HG02943 (cell line): ENCODE measurements around the gene PRRC2A.
"Not testable (repeated sequence)": the region's sequence is repeated elsewhere in the genome, so short reads cannot be mapped to it uniquely, and the experiment has no call there.

Experiments used
- ATAC-seq: cut with Tn5 transposase; IDR thresholded peaks from one replicate; pipeline ENCODE4 v1.9.1; 2021; ENCODE audit warnings: mild to moderate bottlenecking, low read depth, moderate library complexity; ENCODE audit not compliant: unreplicated experiment

The PRRC2A gene

GRCh38 chr6:31585491-31585890, 35.0 kb upstream of the PRRC2A start:
- ATAC-seq, result no peak

GRCh38 chr6:31586008-31586407, 34.5 kb upstream of the PRRC2A start, which contains the start of gene LST1:
TSS of gene LST1 (plus strand) at chr6:31586277. CDS start at chr6:31587300, 1,023 bp downstream.
- no peak for ATAC-seq

DNA sequence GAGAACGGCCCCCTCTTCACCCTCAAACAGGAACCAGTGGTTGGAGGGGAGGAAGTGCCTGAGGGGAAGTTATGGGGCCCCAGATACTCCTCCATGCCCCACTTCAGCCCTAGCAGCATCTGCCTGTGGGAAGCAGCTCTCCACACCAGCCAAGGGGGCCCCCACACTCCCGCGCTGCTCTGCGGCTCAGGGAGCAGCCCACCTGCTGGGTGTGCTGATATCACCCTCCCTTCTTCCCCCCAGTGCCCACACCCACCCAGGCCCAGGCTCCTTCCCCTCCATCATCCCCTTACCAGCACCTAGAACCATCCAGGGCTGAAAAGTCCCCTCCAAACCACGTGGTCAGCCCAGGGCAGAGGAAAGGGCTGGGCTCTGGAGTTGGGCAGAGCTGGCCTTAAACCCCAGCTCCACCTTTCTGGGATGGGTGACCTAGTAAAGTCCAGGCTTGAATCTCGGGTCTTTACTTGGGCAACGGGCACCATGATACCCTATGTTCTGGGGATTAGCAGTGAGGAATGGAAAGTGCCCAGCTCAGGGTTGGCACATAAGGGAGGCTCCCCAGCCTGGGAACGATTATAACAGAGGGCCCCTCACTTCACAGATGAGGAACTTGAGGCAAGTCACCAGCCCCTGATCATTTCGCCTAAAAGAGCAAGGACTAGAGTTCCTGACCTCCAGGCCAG, 33.8 kb upstream of the PRRC2A start:
- no peak for ATAC-seq

GRCh38 chr6:31587791-31588777, 32.4 kb upstream of the PRRC2A start:
- ATAC-seq, result no peak

DNA sequence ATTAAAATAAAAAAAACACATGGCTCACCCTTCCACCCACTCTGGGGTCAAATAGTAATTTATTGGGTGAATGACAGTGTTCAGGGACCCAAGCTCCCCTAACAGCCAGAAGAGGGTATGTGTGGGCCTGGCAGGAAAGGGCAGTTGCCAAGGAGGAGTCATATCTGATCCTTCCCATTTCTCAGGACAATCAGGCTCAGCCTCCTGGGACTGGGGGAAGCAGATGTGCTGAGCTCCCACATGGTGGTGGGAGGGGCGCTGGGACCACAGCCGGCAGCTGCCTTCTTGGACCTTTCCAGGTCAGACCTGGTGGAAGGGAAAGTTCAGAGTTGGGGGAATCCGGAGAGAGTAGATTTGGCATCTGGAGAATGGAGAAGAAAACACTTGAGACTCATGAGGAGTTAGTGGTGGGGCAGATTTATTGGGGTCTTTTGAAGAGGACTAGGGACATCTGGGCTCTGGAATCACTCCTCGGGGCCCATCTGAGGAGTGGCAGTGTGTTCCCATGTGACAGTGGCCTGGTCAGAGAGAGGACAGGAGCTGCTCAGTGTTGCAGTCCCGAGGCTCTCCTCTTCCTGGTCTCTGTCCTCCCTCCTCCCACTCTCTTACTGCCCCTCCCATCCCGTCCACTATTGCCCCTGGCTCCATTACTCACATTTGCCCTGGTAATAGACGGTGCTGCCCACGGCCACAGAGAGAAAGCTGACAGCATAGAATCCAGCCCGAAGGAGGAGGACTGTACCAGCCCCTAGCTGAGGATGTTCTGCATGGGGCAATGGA, 31.5 kb upstream of the PRRC2A start:
- no peak for ATAC-seq

GRCh38 chr6:31590691-31591090, 29.8 kb upstream of the PRRC2A start:
- not testable (repeated sequence) for ATAC-seq

DNA sequence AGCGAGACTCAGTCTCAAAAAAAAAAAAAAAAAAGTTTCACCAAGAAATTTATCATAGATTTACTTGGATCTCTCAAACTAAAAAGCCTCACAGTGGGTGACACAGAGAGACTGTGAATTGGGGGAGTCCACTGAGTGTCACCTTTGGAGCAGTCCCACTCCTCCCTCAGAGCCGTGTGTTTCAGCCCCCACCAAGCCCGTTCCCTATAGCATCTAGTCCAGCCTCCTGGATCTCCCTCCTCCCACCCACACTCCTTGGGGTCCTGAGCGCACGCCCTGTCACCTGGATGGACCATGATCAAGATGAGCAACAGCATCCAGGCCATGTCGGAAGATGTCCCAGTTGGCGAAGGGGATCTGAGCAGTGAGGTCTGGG, 28.1 kb upstream of the PRRC2A start:
- no peak for ATAC-seq

- no peak for ATAC-seq
Observed at GRCh38 chr6:31597006-31597405, 23.5 kb upstream of the PRRC2A start.

- ATAC-seq, result no peak
Observed at GRCh38 chr6:31607317-31607716, 13.2 kb upstream of the PRRC2A start.

DNA sequence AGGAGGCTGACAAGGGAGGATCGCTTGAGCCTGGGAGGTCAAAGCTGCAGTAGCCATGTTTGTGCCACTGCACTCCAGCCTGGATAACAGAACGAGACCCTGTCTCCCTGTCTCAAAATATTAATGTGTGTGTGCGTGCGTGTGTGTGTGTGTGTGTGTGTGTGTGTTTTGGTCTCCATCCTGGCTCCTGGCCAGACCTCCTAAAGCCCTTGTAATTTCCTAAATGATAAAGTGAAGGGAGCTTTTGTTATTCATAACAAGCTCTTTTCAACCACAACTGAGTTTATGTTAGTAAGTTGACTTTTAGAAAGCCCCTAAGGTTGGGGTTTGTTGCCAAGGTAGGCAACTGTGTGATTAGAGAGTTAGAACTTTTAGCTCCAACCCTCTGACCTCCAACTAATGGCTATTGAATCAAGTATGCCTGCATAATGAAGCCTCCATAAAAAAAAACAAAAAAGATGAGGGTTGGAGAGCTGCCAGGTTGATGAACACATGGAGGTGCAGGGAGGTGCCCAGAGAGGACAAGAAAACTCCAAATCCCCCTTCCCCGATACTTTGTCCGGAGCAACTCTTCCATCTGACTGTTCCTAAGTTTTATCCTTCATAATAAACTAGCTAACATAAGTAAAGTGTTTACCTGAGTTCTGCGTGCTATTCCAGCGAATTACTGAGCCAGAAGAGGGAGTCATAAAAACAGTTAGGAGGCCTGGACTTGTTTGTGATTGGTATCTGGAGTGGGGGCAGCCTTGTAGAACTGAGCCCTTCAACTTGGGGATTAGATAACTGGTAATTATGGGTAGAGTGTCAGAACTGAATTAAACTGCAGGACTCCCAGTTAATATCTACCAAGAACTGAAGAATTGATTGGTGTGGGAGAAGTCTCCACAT, 10.8 kb upstream of the PRRC2A start:
- ATAC-seq, result no peak

DNA sequence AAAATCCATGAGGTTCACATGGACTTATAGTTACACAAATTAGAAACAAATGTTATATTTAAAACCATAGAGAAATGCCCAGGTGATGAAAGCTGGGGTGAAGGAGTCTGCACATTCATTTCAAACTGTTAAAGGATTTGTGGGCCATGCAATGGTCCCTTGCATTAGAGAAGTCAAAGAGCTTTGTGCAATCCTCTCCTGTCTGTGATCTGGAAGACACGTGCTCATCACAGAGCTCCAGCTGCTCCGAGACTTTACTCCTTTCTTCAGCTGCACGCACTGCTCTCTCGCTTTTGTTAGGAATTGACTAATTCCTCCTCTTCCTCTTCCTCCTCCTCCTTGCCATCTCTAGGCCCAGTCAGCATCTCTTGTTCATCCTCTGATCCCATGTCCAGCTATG, 9.5 kb upstream of the PRRC2A start:
- no peak for ATAC-seq

- no peak for ATAC-seq
Observed at GRCh38 chr6:31614075-31614619, 6.4 kb upstream of the PRRC2A start.

GRCh38 chr6:31614684-31615578, 5.6 kb upstream of the PRRC2A start, which contains the start of gene AIF1:
TSS of gene AIF1 (plus strand) at chr6:31615234. CDS start at chr6:31615330, 96 bp downstream.
- no peak for ATAC-seq

DNA sequence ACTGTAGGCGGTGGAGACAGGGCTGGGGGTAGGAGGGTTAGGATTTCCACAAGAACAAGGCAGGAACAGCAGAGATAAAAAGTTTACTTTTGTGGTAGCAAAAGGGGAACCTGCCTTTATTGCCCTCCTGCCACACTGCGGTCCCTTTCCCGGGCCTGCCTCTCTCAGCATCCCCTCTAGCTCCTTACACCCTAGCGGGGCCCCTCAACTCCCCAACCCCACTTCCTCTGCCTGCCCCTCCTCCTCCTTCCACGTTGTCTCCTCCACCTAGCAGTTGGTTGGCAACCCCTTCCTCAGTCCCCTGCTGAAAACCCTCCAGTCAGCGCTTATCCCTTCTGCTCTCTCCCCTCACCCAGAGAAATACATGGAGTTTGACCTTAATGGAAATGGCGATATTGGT, 4.8 kb upstream of the PRRC2A start:
- no peak for ATAC-seq

DNA sequence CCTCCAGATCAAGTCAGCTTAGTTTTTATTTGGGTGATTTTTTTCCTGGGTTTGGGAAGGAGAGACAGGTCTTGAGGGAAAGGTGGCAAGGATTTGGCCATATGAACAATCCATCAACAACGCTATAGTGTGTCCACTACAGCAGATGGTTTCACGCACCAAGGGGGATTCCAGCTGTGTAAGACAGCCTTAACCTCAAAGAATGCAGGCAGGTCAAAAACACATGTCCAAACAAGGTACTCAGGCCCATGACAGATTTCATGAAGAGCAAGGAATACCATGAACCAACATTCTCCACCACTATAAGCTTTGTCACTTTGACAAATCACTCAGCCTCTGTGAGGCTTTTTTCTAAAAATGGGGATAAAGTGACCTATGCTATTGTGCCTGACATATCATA, 3.5 kb upstream of the PRRC2A start:
- ATAC-seq, result no peak

DNA sequence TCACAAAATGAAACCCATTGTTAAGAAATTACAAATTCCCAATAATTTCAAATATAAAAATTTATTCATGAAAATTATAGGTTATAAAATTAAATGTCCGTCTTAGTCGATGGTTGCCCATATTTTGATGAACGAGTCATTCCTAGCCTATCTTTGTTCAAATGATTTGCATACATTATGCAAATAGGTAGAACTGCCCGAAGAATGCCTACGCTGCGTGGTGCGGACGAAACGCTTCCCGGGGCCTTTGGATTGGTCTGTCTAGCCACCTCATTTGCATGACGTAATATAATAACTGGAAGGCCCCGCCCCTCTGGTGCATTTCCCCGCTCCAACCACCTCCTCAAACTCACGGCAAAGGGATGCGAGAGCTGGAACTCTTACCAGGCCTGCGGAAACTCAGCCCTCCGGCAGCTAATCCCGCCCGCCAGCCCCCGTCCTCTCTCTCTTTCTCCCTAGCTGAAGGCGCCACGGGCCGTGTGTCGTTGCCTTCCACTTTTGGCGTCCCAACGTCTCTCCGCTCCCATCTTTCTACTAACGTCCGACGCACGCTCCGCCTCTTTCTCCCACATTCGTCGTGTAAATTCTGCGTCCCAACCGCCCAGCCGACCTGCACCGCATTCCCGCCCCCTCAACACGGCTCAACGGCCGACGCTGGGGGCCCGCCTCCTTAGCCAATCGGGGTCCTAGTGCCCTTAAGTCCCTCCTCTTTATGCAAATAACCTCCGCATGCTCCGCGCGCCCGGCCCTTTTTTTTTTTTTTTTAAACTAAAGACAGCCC, 520 bp upstream of the PRRC2A start:
- ATAC-seq, result peak; percentile 71

DNA sequence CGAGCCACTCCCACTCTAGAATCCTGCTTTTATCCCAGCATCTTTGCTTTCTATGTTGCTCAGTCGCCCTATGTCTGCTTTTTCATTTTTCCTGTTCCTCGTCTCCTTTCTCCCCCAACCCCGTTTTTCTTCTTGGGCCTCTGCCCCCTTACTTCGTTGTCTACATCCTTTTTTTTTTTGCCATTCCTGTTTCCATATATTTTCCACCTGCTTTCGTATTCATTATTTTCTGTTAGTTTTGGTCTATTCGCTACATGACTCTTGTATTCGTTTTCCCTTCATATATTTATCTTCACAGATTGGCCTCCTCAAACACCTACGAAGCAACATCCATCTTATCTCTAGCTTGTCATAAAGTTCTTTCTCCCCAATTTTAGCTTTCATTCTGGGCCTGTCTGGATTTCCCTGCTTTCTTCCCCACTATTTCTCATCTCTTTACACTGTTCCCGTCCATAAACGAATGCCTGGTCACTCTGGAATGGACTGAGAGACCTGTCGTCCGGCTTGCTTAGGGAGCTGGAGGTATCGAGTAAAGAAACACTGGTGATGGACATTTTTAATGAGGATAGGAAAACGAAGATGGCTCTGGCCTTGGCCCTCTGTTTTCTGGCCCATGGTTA, 915 bp downstream of the PRRC2A start:
- ATAC-seq, result no peak
